Activated T-cell treated with anti-CD3 and anti-CD28 coated beads, Interleukin-2, amount 50 U/mL, for 24 hours (primary cell): ENCODE data around the gene SLC2A4RG.

Source experiments
- DNase-seq: peaks from one replicate; pipeline ENCODE4 v3.0.0-alpha.2; 2020
- H3K27ac Mint-ChIP-seq: 2 replicates; pipeline ENCODE4 v1.8.0; 2020; ENCODE audit warnings: mild to moderate bottlenecking, mixed read lengths
- H3K27me3 Mint-ChIP-seq: 2 replicates; pipeline ENCODE4 v1.8.0; 2020; ENCODE audit warnings: mixed read lengths
- H3K36me3 Mint-ChIP-seq: 2 replicates; pipeline ENCODE4 v1.8.0; 2020; ENCODE audit warnings: low read depth, mixed read lengths
- H3K4me1 Mint-ChIP-seq: 2 replicates; pipeline ENCODE4 v1.8.0; 2020; ENCODE audit warnings: low read depth, mixed read lengths
- H3K4me3 Mint-ChIP-seq: 2 replicates; pipeline ENCODE4 v1.8.0; 2020; ENCODE audit warnings: mild to moderate bottlenecking, moderate library complexity, mixed read lengths
- H3K9me3 Mint-ChIP-seq: 2 replicates; pipeline ENCODE4 v1.8.0; 2020; ENCODE audit warnings: mixed read lengths

The SLC2A4RG gene

GRCh38 chr20:63759377-63759901 lies 19.9 kb downstream of the SLC2A4RG start:
- H3K27me3 Mint-ChIP-seq, result no peaks in the 10 kb centered on the region
- no peaks in the 10 kb centered on the region for H3K9me3 Mint-ChIP-seq
- no peaks in the 10 kb centered on the region for H3K36me3 Mint-ChIP-seq
- H3K4me1 Mint-ChIP-seq, result peaks cover 5% of the 10 kb centered on the region
- no peak overlapping the region for H3K27ac Mint-ChIP-seq
- H3K4me3 Mint-ChIP-seq, result no peak overlapping the region
- DNase-seq, result no peak

- H3K27me3 Mint-ChIP-seq, result no peaks in the 10 kb centered on the region
- no peak overlapping the region for H3K4me3 Mint-ChIP-seq
- H3K27ac Mint-ChIP-seq, result no peak overlapping the region
- no peaks in the 10 kb centered on the region for H3K9me3 Mint-ChIP-seq
- no peak for DNase-seq
- no peaks in the 10 kb centered on the region for H3K4me1 Mint-ChIP-seq
- H3K36me3 Mint-ChIP-seq, result no peaks in the 10 kb centered on the region
Observed at GRCh38 chr20:63765082-63765873, 25.7 kb downstream of the SLC2A4RG start.

DNA sequence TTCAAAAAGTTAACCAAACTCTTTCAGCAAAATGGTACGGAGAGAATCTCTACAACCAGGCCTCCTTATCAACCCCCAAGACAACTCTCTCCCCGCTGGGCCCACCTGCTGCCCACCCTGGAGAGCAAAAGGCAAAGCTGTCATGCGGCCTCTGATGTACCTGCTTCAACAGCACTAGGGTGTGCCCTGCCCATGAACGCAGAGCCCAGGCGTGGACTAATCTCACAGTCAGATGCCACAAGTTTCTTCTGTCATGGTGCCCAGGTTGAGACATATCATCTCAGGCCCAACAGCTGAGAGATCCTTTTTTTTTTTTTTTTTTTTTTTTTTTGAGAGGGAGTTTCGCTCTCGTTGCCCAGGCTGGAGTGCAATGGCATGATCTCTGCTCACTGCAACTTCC lies 26.3 kb downstream of the SLC2A4RG start:
- H3K36me3 Mint-ChIP-seq, result no peaks in the 10 kb centered on the region
- H3K9me3 Mint-ChIP-seq, result no peaks in the 10 kb centered on the region
- no peaks in the 10 kb centered on the region for H3K27me3 Mint-ChIP-seq
- no peaks in the 10 kb centered on the region for H3K4me1 Mint-ChIP-seq
- no peak overlapping the region for H3K27ac Mint-ChIP-seq
- no peak for DNase-seq
- no peak overlapping the region for H3K4me3 Mint-ChIP-seq

- no peaks in the 10 kb centered on the region for H3K27me3 Mint-ChIP-seq
- no peaks in the 10 kb centered on the region for H3K4me1 Mint-ChIP-seq
- no peaks in the 10 kb centered on the region for H3K36me3 Mint-ChIP-seq
- DNase-seq, result no peak
- H3K4me3 Mint-ChIP-seq, result no peak overlapping the region
- H3K27ac Mint-ChIP-seq, result no peak overlapping the region
- H3K9me3 Mint-ChIP-seq, result no peaks in the 10 kb centered on the region
Observed at GRCh38 chr20:63766695-63767426, 27.3 kb downstream of the SLC2A4RG start.

DNA sequence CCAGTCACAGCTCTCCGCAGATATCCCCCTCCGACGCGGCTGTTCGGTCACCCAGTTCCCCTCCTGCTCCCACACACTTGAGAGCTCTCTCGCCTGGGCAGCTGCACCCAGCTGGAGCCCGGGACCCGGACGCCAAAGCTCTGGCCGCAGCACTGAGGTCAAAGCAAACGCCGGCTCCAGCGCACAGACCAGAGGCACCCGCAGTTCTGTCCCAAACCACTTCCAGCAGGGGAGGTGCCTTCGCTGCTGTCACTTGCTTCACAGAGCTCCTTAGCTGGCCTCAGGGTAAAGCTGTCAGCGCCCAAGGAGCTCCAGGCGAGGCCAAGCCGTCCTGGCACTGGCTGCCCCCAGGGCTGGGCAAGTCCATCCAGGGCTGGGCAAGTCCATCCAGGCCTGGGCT lies 27.9 kb downstream of the SLC2A4RG start:
- DNase-seq, result no peak
- Mint-ChIP-seq H3K27ac (no peak overlapping the region), H3K9me3 (no peaks in the 10 kb centered on the region), H3K36me3 (no peaks in the 10 kb centered on the region), H3K4me3 (no peak overlapping the region), H3K4me1 (no peaks in the 10 kb centered on the region), H3K27me3 (no peaks in the 10 kb centered on the region)

- no peaks in the 10 kb centered on the region for H3K27me3 Mint-ChIP-seq
- no peaks in the 10 kb centered on the region for H3K4me1 Mint-ChIP-seq
- H3K9me3 Mint-ChIP-seq, result no peaks in the 10 kb centered on the region
- no peak overlapping the region for H3K4me3 Mint-ChIP-seq
- H3K36me3 Mint-ChIP-seq, result no peaks in the 10 kb centered on the region
- DNase-seq, result no peak
- H3K27ac Mint-ChIP-seq, result no peak overlapping the region
Observed at GRCh38 chr20:63767886-63768285, 28.3 kb downstream of the SLC2A4RG start.

GRCh38 chr20:63768591-63769515 lies 29.3 kb downstream of the SLC2A4RG start:
- Mint-ChIP-seq H3K27ac (no peak overlapping the region), H3K36me3 (no peaks in the 10 kb centered on the region), H3K4me1 (no peaks in the 10 kb centered on the region), H3K27me3 (no peaks in the 10 kb centered on the region), H3K4me3 (no peak overlapping the region), H3K9me3 (no peaks in the 10 kb centered on the region)
- DNase-seq, result no peak

DNA sequence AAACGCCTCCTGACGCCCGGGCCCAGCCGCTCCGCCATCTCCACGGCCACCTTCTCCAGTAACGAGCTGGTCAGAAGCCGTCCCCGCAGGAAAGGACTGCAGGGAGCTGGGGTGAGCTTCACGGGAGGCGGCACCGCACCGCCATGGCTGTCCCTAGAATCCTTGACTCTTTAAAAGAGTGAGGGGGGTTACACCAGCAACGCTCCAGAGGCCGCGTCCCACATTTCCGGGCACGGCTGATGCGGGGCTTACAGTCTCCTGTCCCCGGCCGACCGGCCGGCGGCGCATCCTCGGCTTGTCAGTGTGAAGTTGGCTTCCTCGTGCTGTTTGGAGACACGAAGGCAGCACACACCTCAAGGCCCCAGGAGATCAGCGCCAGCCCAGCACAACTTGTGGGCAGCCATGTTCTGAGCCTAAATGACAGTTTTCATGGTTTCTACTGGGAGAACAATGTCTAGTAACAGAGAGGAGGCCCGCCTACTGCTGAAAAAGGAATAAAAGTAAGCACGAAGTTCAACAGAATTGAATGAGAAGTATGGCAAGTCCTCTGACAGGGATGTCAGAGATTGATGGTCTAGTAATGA lies 30.4 kb downstream of the SLC2A4RG start:
- no peaks in the 10 kb centered on the region for H3K36me3 Mint-ChIP-seq
- no peaks in the 10 kb centered on the region for H3K27me3 Mint-ChIP-seq
- no peaks in the 10 kb centered on the region for H3K9me3 Mint-ChIP-seq
- H3K27ac Mint-ChIP-seq, result no peak overlapping the region
- H3K4me1 Mint-ChIP-seq, result peaks cover 1% of the 10 kb centered on the region
- no peak for DNase-seq
- H3K4me3 Mint-ChIP-seq, result no peak overlapping the region

- peaks cover 1% of the 10 kb centered on the region for H3K4me1 Mint-ChIP-seq
- no peaks in the 10 kb centered on the region for H3K9me3 Mint-ChIP-seq
- no peak overlapping the region for H3K4me3 Mint-ChIP-seq
- H3K36me3 Mint-ChIP-seq, result no peaks in the 10 kb centered on the region
- no peak overlapping the region for H3K27ac Mint-ChIP-seq
- DNase-seq, result no peak
- no peaks in the 10 kb centered on the region for H3K27me3 Mint-ChIP-seq
Observed at GRCh38 chr20:63771046-63771707, 31.6 kb downstream of the SLC2A4RG start.

GRCh38 chr20:63772781-63773518 lies 33.4 kb downstream of the SLC2A4RG start:
- DNase-seq, result no peak
- Mint-ChIP-seq H3K36me3 (no peaks in the 10 kb centered on the region), H3K27ac (no peak overlapping the region), H3K4me3 (no peak overlapping the region), H3K27me3 (no peaks in the 10 kb centered on the region), H3K9me3 (no peaks in the 10 kb centered on the region), H3K4me1 (peaks cover 1% of the 10 kb centered on the region)

DNA sequence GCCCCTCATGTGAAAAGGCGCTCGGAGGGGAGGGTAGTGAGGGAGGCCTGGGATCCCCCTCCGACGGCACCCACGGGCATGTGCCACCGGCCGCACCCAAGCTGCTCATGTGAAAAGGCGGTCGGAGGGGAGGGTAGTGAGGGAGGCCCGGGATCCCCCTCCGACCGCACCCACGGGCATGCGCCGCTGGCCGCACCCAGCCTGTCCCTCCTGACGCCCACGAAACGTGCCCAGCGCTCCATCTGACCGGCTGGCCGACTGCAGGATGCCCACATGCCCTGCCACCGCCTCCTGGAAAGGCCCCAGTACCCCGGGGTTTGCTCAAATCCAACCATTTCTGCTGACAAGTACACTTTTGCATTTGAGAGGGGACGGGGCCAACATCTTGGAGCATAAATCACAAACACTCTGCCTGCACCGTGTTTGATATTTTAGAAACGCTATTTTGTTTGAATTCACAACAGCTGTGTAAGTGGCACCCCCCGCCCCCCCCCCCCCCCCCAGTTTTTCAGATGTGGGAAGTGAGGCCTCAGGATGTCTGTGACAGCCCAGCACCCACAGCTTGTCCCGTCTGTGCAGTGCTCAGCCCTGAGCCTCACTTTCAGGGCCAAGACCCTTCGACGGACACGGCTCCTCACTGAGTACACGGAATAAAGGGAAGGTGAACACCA lies 34.1 kb downstream of the SLC2A4RG start:
- Mint-ChIP-seq H3K4me3 (no peak overlapping the region), H3K4me1 (peaks cover 1% of the 10 kb centered on the region), H3K27ac (no peak overlapping the region), H3K36me3 (no peaks in the 10 kb centered on the region), H3K27me3 (no peaks in the 10 kb centered on the region), H3K9me3 (no peaks in the 10 kb centered on the region)
- no peak for DNase-seq

DNA sequence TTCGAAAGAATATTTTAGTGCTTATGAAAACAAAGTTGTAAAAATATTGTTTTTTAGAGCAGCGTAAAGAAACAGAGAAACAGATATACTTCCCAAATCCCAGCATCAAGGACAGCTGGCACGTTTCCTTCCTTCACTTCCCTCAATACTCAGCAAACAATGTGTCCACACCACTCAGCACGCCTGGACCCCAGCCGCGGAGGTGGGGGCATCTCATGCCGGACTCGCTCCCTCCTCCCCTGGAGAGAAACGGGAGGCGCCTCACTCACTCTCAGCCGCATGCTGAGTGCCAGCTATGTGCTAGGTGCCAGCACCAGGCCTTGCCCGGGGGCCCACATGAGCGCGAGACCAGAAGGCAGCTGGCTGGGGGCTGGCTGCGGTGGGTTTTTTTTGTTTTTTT lies 34.7 kb downstream of the SLC2A4RG start:
- H3K9me3 Mint-ChIP-seq, result no peaks in the 10 kb centered on the region
- no peaks in the 10 kb centered on the region for H3K27me3 Mint-ChIP-seq
- no peak for DNase-seq
- H3K4me1 Mint-ChIP-seq, result peaks cover 1% of the 10 kb centered on the region
- no peaks in the 10 kb centered on the region for H3K36me3 Mint-ChIP-seq
- no peak overlapping the region for H3K4me3 Mint-ChIP-seq
- no peak overlapping the region for H3K27ac Mint-ChIP-seq
